ENCODE results near the gene SF3B4.

- TF ChIP-seq POLR2A (IDR thresholded peaks at IDR 0.05) (no peak), CTCF (IDR thresholded peaks at IDR 0.05) (no peak)
Observed at GRCh38 chr1:149927056-149927562, 494 bp downstream of the SF3B4 start.
